GM23338 (cell line): ENCODE measurements around the gene SERPINA1. TPM values are rescaled to one million over a fixed set of nuclear protein-coding genes. Genes with fewer than 3 reads are reported as not detected.

ENCODE experiments used
- ATAC-seq: fragments of 200-7000 bp; cut with Tn5 transposase; 3 replicates; pipeline ENCODE4 v1.9.1; 2020
- DNase-seq: peaks from one replicate; pipeline ENCODE4 v3.0.0-alpha.2; 2015; ENCODE audit warnings: low spot score
- H2AFZ ChIP-seq: fragments of 200-600 bp; sonication (generic); 2 replicates; pipeline ENCODE4 v1.8.0; 2016; ENCODE audit warnings: antibody characterized with exemption, mild to moderate bottlenecking, moderate library complexity
- H3F3A ChIP-seq: fragments of 200-600 bp; sonication (generic); replicated peaks from 2 replicates; pipeline ENCODE4 v1.8.0; 2017; ENCODE audit warnings: antibody characterized with exemption, mixed run types, low read depth
- H3K27ac ChIP-seq: fragments of 200-600 bp; sonication (generic); 2 replicates; pipeline ENCODE4 v1.6.1; 2016; ENCODE audit warnings: low read depth
- H3K27me3 ChIP-seq: fragments of 200-600 bp; sonication (generic); 2 replicates; pipeline ENCODE4 v1.8.0; 2016; ENCODE audit warnings: mild to moderate bottlenecking, mixed run types, moderate library complexity; ENCODE audit not compliant: insufficient read depth
- H3K36me3 ChIP-seq: fragments of 200-600 bp; sonication (generic); 2 replicates; pipeline ENCODE4 v1.8.0; 2016; ENCODE audit warnings: mild to moderate bottlenecking; ENCODE audit not compliant: insufficient read depth
- H3K4me1 ChIP-seq: fragments of 200-600 bp; sonication (generic); 2 replicates; pipeline ENCODE4 v1.8.0; 2016; ENCODE audit warnings: mild to moderate bottlenecking, moderate library complexity; ENCODE audit not compliant: insufficient read depth
- H3K4me2 ChIP-seq: fragments of 200-600 bp; sonication (generic); 2 replicates; pipeline ENCODE4 v1.7.1; 2017; ENCODE audit warnings: mixed run types
- H3K4me3 ChIP-seq: fragments of 200-600 bp; sonication (generic); 2 replicates; pipeline ENCODE4 v1.6.1; 2016; ENCODE audit warnings: mixed run types
- H3K79me2 ChIP-seq: fragments of 200-600 bp; sonication (generic); replicated peaks from 2 replicates; pipeline ENCODE4 v1.8.0; 2017; ENCODE audit warnings: mild to moderate bottlenecking; ENCODE audit not compliant: insufficient read depth
- H3K9me2 ChIP-seq: fragments of 200-600 bp; sonication (generic); 2 replicates; pipeline ENCODE4 v1.8.0; 2017; ENCODE audit not compliant: insufficient read depth
- H4K20me1 ChIP-seq: fragments of 200-600 bp; sonication (generic); replicated peaks from 2 replicates; pipeline ENCODE4 v1.8.0; 2017; ENCODE audit warnings: mild to moderate bottlenecking; ENCODE audit not compliant: insufficient read depth
- H3K27ac Mint-ChIP-seq: 2 replicates; pipeline ENCODE4 v1.8.0; 2020; ENCODE audit warnings: inconsistent platforms, mild to moderate bottlenecking, moderate library complexity, mixed read lengths
- H3K27me3 Mint-ChIP-seq: 3 replicates; pipeline ENCODE4 v1.8.0; 2022; ENCODE audit warnings: low read depth, mild to moderate bottlenecking, moderate library complexity, mixed read lengths, inconsistent platforms; ENCODE audit not compliant: insufficient read depth, poor library complexity
- H3K36me3 Mint-ChIP-seq: 3 replicates; pipeline ENCODE4 v1.8.0; 2021; ENCODE audit warnings: low read depth, mild to moderate bottlenecking, inconsistent platforms, moderate library complexity, mixed read lengths
- H3K4me1 Mint-ChIP-seq: 3 replicates; pipeline ENCODE4 v1.8.0; 2020; ENCODE audit warnings: mild to moderate bottlenecking, inconsistent platforms, mixed read lengths
- H3K4me3 Mint-ChIP-seq: 3 replicates; pipeline ENCODE4 v1.8.0; 2021; ENCODE audit warnings: moderate library complexity, mild to moderate bottlenecking, inconsistent platforms, mixed read lengths
- H3K9me3 Mint-ChIP-seq: 3 replicates; pipeline ENCODE4 v1.8.0; 2020; ENCODE audit warnings: moderate library complexity, mild to moderate bottlenecking, inconsistent platforms, mixed read lengths
- CREB1 ChIP-seq: fragments of 250-450 bp; sonication (Bioruptor Pico); IDR thresholded peaks from 2 replicates; pipeline ENCODE4 v1.5.0; 2020; ENCODE audit warnings: low read depth, mild to moderate bottlenecking, moderate library complexity
- CTCF ChIP-seq, 2 experiments: fragments of 200-600 bp in 1 of 2; sonication (generic) in 1 of 2; conservative IDR thresholded peaks; 2 replicates each; pipeline versions ENCODE4 v1.5.1 to v1.6.1; 2016 to 2017; ENCODE audit warnings: antibody characterized with exemption in 2 of 2, low read depth in 2 of 2, mild to moderate bottlenecking in 2 of 2, moderate library complexity in 1 of 2
- ETS1 ChIP-seq: IDR thresholded peaks from 2 replicates; pipeline ENCODE4 v1.6.1; 2016; ENCODE audit warnings: antibody characterized with exemption
- JUNB ChIP-seq: IDR thresholded peaks from one replicate; pipeline ENCODE4 v1.6.1; 2016; ENCODE audit warnings: antibody characterized with exemption; ENCODE audit not compliant: unreplicated experiment
- NANOG ChIP-seq: IDR thresholded peaks from 2 replicates; pipeline ENCODE4 v1.6.1; 2016; ENCODE audit warnings: antibody characterized with exemption, borderline replicate concordance
- REST ChIP-seq: IDR thresholded peaks from one replicate; pipeline ENCODE4 v1.6.1; 2018; ENCODE audit warnings: antibody characterized with exemption; ENCODE audit not compliant: unreplicated experiment
- STAT1 ChIP-seq: IDR thresholded peaks from one replicate; pipeline ENCODE4 v1.6.1; 2016; ENCODE audit warnings: antibody characterized with exemption; ENCODE audit not compliant: unreplicated experiment
- ZNF331 ChIP-seq: fragments of 250-450 bp; sonication (Bioruptor Pico); IDR thresholded peaks from 2 replicates; pipeline ENCODE4 v1.5.0; 2020; ENCODE audit warnings: low read depth, mild to moderate bottlenecking, moderate library complexity
- ZNF462 ChIP-seq: fragments of 250-450 bp; sonication (Bioruptor Pico); IDR thresholded peaks from 2 replicates; pipeline ENCODE4 v1.5.0; 2020; ENCODE audit warnings: mild to moderate bottlenecking, moderate library complexity
- polyA plus RNA-seq: library from polyadenylated mRNA; unstranded; fragments of >200 nt; fragmentation: Nextera tagmentation; extraction: Ambion mirVana; gene quantifications from 2 replicates; pipeline ENCODE4 v1.2.1, GENCODE V29; 2016
- total RNA-seq: library from RNA; depleted of rRNA; stranded (reverse); fragments of >200 nt; shearing (Covaris generic); gene quantifications from 2 replicates; pipeline ENCODE4 v1.2.3, GENCODE V29; 2014

Gene SERPINA1
- total and polyA plus RNA-seq, 2 experiments from 2014 or later: not detected

GRCh38 chr14:94341656-94342333, 46.6 kb downstream of the SERPINA1 start:
- Mint-ChIP-seq H3K27ac (no peak overlapping the region), H3K36me3 (no peaks in the 10 kb centered on the region), H3K27me3 (no peaks in the 10 kb centered on the region), H3K4me1 (no peaks in the 10 kb centered on the region), H3K9me3 (no peaks in the 10 kb centered on the region; the same call in 1 of the 3 replicates), H3K4me3 (no peak overlapping the region)
- Histone ChIP-seq H3K4me3 (no peak overlapping the region), H3F3A (no peaks in the 10 kb centered on the region), H2AFZ (no peak overlapping the region), H4K20me1 (no peaks in the 10 kb centered on the region), H3K79me2 (no peaks in the 10 kb centered on the region), H3K27me3 (no peaks in the 10 kb centered on the region), H3K9me2 (no peaks in the 10 kb centered on the region), H3K27ac (no peak overlapping the region), H3K4me2 (no peak overlapping the region), H3K4me1 (no peaks in the 10 kb centered on the region), H3K36me3 (no peaks in the 10 kb centered on the region)
- ATAC-seq (no peak), DNase-seq (no peak)
- TF ChIP-seq ZNF331 (CRISPR knock-in tag) (no peak), NANOG (no peak), STAT1 (no peak), ZNF462 (CRISPR knock-in tag) (no peak), JUNB (no peak), CREB1 (no peak), REST (no peak), ETS1 (no peak), CTCF (conservative IDR thresholded peaks at IDR 0.05; ENCODE audit: low read depth in 2 of 2) (no peak)
